LNCAP (cell line): ENCODE results near the gene MVB12B.

ENCODE experiments used
- TF ChIP-seq, protein P1 (sequence below): fragments of 450-650 bp; IDR thresholded peaks from 2 replicates; pipeline ENCODE4 v1.5.1; 2017; ENCODE audit warnings: mild to moderate bottlenecking

MVB12B gene

DNA sequence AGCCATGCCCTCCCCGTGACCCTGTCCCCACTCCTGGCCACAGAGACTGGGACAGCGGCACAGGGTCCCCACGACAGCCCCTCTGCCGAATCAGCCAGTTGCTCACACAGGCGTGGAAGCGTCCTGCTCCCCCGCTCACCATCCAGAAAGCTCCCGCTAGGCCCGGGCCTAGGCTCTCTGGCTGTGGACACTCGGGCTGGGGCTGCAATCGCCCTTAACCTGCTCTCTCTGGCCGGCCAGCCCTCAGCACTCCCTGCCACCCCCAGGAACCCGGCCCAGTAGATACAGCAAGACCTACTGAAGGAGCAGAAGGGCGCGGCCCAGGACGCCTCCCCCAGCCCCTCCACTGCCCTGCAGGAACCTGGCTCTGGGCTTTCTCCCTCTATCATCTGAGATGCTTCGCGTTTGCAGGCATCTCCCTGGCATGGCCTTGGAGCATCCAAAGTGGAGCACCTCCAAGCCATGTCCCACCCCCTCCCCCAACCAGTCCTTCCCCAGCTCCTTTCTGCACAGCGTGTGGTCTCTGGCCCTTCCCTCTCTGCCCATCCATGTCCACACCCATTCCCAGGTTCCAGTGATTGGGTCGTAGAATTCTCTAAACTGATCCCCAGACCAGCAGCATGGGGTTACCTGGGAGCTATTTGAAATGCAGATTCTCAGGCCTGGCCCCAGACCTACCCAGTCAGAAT, 173.4 kb downstream of the MVB12B start:
- TF ChIP-seq, protein P1, sequence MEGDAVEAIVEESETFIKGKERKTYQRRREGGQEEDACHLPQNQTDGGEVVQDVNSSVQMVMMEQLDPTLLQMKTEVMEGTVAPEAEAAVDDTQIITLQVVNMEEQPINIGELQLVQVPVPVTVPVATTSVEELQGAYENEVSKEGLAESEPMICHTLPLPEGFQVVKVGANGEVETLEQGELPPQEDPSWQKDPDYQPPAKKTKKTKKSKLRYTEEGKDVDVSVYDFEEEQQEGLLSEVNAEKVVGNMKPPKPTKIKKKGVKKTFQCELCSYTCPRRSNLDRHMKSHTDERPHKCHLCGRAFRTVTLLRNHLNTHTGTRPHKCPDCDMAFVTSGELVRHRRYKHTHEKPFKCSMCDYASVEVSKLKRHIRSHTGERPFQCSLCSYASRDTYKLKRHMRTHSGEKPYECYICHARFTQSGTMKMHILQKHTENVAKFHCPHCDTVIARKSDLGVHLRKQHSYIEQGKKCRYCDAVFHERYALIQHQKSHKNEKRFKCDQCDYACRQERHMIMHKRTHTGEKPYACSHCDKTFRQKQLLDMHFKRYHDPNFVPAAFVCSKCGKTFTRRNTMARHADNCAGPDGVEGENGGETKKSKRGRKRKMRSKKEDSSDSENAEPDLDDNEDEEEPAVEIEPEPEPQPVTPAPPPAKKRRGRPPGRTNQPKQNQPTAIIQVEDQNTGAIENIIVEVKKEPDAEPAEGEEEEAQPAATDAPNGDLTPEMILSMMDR = no peak

DNA sequence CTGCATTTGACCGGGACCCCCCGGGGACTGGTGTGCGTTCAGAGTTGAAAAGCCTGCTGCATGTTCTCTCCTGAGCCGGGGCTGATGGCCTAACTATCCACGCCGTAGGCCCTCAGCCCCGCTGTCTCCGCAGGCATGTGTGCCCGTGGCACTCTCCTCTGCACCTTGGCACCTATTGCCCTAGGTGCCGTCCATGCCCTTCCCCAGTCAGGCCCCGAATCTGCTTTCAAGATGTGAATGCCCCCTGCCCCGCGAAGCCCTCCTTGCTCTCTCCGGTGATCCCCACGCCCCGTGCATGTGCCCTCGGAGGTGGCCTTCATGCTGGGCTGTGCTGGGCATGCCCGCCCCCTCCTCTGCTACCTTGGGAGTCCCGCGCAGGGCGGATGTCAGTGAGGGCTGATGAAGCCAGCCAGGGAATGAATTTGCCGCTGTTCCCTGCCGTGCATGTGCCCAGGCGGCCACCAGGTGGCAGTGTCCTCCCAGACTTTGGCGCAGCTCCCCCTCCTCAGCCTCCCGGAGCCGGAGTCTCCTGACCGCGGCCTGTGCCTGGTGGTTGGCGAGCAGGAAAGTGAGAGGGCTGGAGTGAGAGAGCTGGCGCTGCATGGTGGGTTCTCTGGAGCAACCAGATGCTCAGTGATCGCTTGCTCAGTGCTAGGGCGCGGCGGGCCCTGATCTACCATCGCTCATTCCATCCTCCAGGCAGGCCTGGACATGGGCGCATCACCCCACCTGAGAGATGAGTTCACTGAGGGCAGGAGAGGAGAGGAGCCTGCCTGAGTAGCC, 174.2 kb downstream of the MVB12B start:
- TF ChIP-seq, protein P1 = peak; percentile 98

DNA sequence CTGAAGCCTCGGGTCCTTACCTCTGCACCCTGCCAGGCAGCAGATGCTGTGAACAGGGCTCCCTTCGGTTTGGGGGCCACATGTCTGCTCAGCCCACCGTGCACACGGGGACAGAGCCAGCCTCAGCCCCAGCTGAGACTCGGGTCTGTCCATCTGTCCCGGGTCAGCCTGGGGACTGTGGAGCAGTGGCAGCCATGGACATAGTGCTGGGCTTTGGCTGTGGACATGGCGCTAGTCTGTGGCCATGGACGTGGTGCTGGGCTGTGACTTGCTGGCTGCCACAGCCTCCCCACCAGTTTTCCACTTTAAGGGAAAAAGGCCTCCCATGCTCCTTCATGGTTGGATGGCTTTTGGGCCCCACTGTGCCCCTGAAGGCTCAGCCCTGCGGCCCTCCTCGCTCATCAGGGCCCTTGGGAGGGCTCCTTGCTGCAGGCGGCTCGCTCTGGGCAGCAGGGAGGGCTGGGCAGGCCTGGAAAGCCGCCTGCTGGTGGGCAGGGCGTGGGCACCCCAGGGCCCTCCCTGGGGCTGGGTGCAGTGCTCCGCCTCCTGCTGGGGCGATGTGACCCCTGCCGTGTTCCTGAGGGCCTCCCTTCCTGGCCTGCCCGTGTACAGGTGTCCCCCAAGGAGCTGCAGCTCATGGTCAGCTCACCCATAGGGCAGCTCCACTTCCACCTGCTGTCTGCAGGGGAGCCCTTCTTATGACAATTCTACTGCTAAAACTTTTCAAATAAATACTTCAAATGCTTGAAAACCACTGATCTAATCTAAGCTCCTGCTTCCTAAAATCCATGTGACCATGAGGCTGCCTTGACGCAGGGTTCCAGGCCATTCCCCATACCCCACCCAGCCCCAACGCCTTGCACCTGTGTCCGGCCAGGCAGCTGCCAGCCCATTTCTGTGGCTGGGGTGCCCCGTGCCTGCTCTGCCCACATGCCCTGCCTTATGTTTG, 175.0 kb downstream of the MVB12B start:
- TF ChIP-seq, protein P1 = no peak

DNA sequence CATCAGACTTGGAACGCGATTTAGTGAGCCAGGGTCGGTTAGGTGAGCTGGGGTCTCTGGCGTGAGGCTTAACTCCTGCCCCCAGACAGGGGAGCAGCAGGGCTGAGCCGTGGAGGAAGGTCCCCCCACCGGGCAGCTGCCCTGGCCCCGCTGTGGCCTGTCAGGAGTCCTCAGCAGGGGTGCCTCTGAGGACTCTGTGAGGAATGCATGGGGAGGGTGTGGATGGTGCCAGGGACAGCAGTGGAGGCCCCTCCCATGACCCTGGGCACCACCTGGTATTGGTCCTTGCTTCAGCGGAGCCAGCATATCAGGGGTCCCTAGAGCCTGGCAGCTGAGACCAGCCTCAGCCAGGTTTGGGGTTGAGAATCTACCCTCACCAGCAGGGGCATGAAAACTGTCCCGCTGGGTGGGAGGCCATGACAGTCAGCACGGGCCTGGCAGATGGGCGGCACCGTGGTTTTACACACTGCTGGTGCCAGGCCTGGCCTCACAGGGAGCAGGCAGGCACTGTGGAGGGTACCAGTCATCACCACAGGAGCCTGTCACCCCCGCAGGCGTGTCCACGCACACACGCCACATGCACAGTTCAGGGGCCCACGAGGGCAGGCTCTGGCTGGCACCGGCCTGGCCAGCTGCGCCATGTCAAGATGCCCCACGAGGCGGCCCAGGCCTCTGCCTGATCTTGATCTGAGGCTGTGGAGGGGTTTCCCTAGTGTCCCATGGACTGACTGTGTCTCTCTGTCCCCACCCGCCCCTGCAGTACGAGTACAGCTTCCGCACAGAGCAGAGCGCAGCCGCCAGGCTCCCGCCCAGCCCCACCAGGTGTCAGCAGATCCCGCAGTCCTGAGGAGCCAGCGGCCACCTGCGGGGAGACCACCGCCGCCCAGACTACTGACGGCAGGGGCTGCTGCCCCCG, 176.0 kb downstream of the MVB12B start:
- TF ChIP-seq, protein P1 = no peak

DNA sequence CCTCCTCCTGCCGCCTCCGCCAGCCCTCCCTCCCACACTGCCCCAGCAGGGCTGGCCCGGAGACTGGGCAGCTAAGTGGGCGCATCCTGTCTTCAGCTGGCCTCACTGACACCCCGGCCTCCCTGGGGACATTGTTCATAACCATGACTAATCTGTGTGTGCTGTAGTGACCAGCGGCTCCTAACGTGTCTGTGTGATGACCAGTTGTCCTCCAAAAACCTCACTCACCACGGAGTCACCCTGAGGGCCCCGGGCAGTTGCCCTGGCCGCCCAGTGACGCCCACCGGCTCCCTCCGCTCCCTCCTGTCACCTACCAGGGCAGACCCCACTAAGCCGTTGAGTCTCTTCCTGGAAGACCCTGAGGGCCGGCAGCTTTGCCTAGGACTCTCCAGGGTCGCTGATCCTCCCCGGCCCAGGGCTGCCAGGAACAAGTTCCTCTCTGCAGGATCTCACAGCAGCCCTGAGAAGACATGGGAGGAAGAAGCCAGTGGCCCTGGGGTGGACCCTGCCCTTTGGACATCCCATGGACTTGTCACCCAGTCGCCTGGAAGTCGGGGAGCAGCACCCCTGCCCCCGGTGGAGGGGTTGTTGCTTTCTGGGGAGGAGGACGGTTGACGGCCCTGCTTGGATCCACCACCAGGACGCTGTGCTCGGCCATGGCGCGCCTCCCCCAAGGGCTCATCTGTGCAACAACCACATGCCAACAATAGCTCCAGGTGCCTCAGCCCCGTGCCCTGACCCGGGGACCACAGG, 176.9 kb downstream of the MVB12B start:
- TF ChIP-seq, protein P1 = no peak

DNA sequence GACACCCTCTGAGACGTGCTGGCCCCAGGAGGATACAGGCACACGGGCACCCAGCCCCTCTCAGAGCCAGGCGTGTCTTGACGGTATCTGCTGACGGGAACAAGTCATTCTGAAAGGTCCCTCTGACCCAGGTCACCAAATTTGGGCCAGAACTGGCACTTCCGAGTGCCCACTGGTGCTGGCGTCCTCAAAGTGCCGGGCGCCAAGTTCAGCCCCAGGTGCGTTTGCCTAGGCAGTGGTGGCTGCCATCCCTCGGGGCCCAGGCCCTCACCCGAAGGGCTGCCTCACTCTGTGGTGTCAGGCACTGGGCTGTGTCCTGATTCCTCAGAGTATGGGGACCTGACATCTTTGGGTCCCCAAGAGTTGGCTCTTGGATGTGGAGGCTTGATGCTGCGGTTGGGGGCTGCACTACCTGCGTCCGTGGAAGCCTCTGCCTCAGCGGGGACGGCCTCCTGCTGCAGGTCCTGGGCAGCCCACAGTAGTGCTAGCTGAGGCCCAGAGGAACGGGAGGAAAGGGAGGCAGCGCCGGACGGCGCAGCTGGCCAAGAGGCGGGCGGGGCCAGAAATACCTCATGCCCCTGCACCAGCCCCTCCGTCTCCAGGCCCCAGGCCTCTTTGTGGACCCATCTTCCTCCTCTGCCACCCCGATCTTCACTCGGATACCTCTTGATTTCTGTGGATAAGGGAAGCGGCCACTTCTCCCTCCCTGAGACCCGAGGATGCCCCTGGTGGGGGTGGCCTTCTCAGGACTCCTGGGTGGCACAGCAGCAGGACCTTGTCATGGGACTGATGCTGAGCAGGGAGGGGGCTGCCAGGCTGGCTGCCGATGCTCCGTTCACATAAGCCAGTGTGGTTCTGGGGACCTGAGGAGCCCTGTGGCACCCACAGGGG, 177.7 kb downstream of the MVB12B start:
- TF ChIP-seq, protein P1 = no peak
